NCI-H2029 (cell line): Measurements from ENCODE around the gene BRCC3.
A peak's percentile ranks its signal among the peaks of the same experiment; 100 is the strongest.

Experiments
- DNase-seq: peaks from one replicate; lab custom pipeline; 2025; lab: John Stamatoyannopoulos, UW

The BRCC3 gene

GRCh38 chrX:155056877-155057792 lies 14.2 kb upstream of the BRCC3 start:
- DNase-seq, result peak; percentile 19

GRCh38 chrX:155061760-155062159 lies 9.5 kb upstream of the BRCC3 start:
- no peak for DNase-seq

- DNase-seq, result no peak
Observed at GRCh38 chrX:155065035-155065734, 6.1 kb upstream of the BRCC3 start.

GRCh38 chrX:155068165-155068564 lies 3.1 kb upstream of the BRCC3 start:
- DNase-seq, result no peak

GRCh38 chrX:155069414-155069813 lies 1.9 kb upstream of the BRCC3 start:
- DNase-seq, result no peak

- DNase-seq, result no peak
Observed at GRCh38 chrX:155070038-155070437, 1.3 kb upstream of the BRCC3 start.

- no peak for DNase-seq
Observed at GRCh38 chrX:155070663-155070974, 689 bp upstream of the BRCC3 start.

- DNase-seq, result no peak
Observed at GRCh38 chrX:155071694-155072280, 479 bp downstream of the BRCC3 start.

GRCh38 chrX:155086202-155086840 lies 15.0 kb downstream of the BRCC3 start:
- DNase-seq, result no peak

- DNase-seq, result no peak
Observed at GRCh38 chrX:155086961-155087735, 15.8 kb downstream of the BRCC3 start.

- DNase-seq, result peak; percentile 23
Observed at GRCh38 chrX:155094468-155095061, 23.3 kb downstream of the BRCC3 start.

- no peak for DNase-seq
Observed at GRCh38 chrX:155105919-155106318, 34.6 kb downstream of the BRCC3 start.

GRCh38 chrX:155108427-155108826 lies 37.1 kb downstream of the BRCC3 start:
- no peak for DNase-seq

GRCh38 chrX:155112171-155112570 lies 40.9 kb downstream of the BRCC3 start:
- no peak for DNase-seq

GRCh38 chrX:155113097-155113496 lies 41.8 kb downstream of the BRCC3 start:
- DNase-seq, result no peak

GRCh38 chrX:155115174-155115819 lies 44.0 kb downstream of the BRCC3 start:
- no peak for DNase-seq

- DNase-seq, result no peak
Observed at GRCh38 chrX:155127465-155127864, 56.2 kb downstream of the BRCC3 start.

GRCh38 chrX:155127940-155128339 lies 56.6 kb downstream of the BRCC3 start:
- DNase-seq, result no peak

GRCh38 chrX:155132110-155132509 lies 60.8 kb downstream of the BRCC3 start:
- no peak for DNase-seq

GRCh38 chrX:155134255-155134654 lies 62.9 kb downstream of the BRCC3 start:
- peak; percentile 32 for DNase-seq
